ENCODE measurements around the gene MYO10. TPM values are rescaled to one million over a fixed set of nuclear protein-coding genes. Genes with fewer than 3 reads are reported as not detected.

Gene MYO10
- total and polyA plus RNA-seq, 2 experiments from 2014 or later, result 33.7 to 52.4 TPM

DNA sequence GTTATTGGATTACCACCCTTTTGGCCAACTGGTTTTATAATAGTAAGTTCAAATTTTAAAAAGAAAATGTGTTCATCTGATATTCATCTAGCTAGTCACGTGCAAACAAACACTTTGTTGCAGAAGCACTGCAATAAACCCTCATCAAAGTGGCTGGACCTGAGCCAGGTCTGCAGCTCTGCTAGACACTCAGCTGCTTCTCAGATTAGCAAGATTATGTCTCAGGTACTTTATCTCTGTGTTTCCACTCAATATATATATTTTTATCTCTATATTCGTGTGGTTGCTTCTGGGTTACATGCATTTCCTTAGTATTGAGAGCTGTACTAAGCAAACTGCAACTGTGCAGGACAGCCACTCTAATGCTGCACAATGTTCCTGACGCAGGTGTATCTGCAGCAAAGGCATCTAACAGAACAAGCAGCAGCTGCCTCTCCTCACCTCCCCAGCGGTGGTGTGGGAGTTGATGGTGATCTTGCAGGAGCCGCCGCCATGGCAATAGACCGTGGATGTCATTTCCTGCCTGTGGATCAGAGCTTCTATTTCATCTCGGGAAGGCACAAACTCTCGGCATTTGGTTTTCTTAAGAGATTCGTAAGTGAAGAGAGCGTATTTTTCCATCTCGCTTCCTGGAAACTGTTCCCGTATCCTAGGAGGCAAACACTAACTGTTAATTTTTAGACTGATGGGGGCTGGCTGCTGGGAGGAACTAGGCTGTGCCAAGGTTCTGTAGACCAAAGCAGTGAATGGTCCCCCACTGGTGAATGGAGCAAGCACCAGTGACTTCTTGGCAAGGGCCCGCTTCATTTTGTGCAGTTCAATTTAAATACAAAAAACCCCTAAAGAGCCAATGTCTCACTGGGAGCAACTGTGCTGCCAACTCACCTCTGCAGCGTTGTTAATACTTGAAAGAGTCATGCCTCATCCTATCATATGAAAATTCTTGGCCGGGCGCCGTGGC, 262.6 kb downstream of the MYO10 start:
- H3K4me1 ChIP-seq (ENCODE audit: insufficient read depth), result no peaks in the 10 kb centered on the region
- H3K27me3 ChIP-seq, result no peaks in the 10 kb centered on the region
- H3K27ac ChIP-seq, result no peak overlapping the region
- TF ChIP-seq EZH2 (IDR thresholded peaks at IDR 0.05; ENCODE audit: borderline replicate concordance), result no peak
- TF ChIP-seq CTCF (IDR thresholded peaks at IDR 0.05; ENCODE audit: poor library complexity), result no peak
- TF ChIP-seq EZH2phosphoT487 (IDR thresholded peaks at IDR 0.05; ENCODE audit: low read depth, severe bottlenecking, unreplicated experiment), result no peak
- no peak overlapping the region for H3K4me2 ChIP-seq
- no peak for DNase-seq (ENCODE audit: low spot score)
- no peak overlapping the region for H2AFZ ChIP-seq
- H4K20me1 ChIP-seq (ENCODE audit: insufficient read depth, poor library complexity, severe bottlenecking), result no peaks in the 10 kb centered on the region
- H3K36me3 ChIP-seq (replicated peaks; ENCODE audit: insufficient read depth, low read depth), result peaks cover 3% of the 10 kb centered on the region
- no peak overlapping the region for H3K4me3 ChIP-seq
- no peaks in the 10 kb centered on the region for H3K9me2 ChIP-seq (replicated peaks; ENCODE audit: insufficient read depth)
- H3K9me3 ChIP-seq (ENCODE audit: low read depth), result no peaks in the 10 kb centered on the region
- no peaks in the 10 kb centered on the region for H3K79me2 ChIP-seq
- 92% methylated on average over 18 of the region's 18 CpGs for WGBS (ENCODE audit: low lambda C conversion rate, missing lambda C conversion rate)

- DNase-seq (ENCODE audit: low spot score), result no peak
- no peak overlapping the region for H3K27ac ChIP-seq
- H3K27me3 ChIP-seq, result no peaks in the 10 kb centered on the region
- peaks cover 3% of the 10 kb centered on the region for H3K36me3 ChIP-seq (replicated peaks; ENCODE audit: insufficient read depth, low read depth)
- H3K4me1 ChIP-seq (ENCODE audit: insufficient read depth), result no peaks in the 10 kb centered on the region
- H2AFZ ChIP-seq, result no peak overlapping the region
- H3K4me3 ChIP-seq, result no peak overlapping the region
- no peaks in the 10 kb centered on the region for H3K9me2 ChIP-seq (replicated peaks; ENCODE audit: insufficient read depth)
- H4K20me1 ChIP-seq (ENCODE audit: insufficient read depth, poor library complexity, severe bottlenecking), result no peaks in the 10 kb centered on the region
- no peaks in the 10 kb centered on the region for H3K9me3 ChIP-seq (ENCODE audit: low read depth)
- H3K4me2 ChIP-seq, result no peak overlapping the region
- 88% methylated on average over 7 of the region's 7 CpGs for WGBS (ENCODE audit: low lambda C conversion rate, missing lambda C conversion rate)
- TF ChIP-seq EZH2 (IDR thresholded peaks at IDR 0.05; ENCODE audit: borderline replicate concordance) (no peak), CTCF (IDR thresholded peaks at IDR 0.05; ENCODE audit: poor library complexity) (no peak), EZH2phosphoT487 (IDR thresholded peaks at IDR 0.05; ENCODE audit: low read depth, severe bottlenecking, unreplicated experiment) (no peak)
- H3K79me2 ChIP-seq, result no peaks in the 10 kb centered on the region
Observed at GRCh38 chr5:16671208-16671607, 264.9 kb downstream of the MYO10 start.

GRCh38 chr5:16669776-16670175, 266.3 kb downstream of the MYO10 start:
- Histone ChIP-seq H3K27me3 (no peaks in the 10 kb centered on the region), H3K9me2 (replicated peaks; ENCODE audit: insufficient read depth) (no peaks in the 10 kb centered on the region), H3K9me3 (ENCODE audit: low read depth) (no peaks in the 10 kb centered on the region), H3K27ac (no peak overlapping the region), H3K36me3 (replicated peaks; ENCODE audit: insufficient read depth, low read depth) (peaks cover 3% of the 10 kb centered on the region), H2AFZ (no peak overlapping the region), H3K79me2 (no peaks in the 10 kb centered on the region), H3K4me3 (no peak overlapping the region), H4K20me1 (ENCODE audit: insufficient read depth, poor library complexity, severe bottlenecking) (no peaks in the 10 kb centered on the region), H3K4me1 (ENCODE audit: insufficient read depth) (no peaks in the 10 kb centered on the region), H3K4me2 (no peak overlapping the region)
- DNase-seq (ENCODE audit: low spot score), result no peak
- 58% methylated on average over 3 of the region's 3 CpGs for WGBS (ENCODE audit: low lambda C conversion rate, missing lambda C conversion rate)
- TF ChIP-seq EZH2 (IDR thresholded peaks at IDR 0.05; ENCODE audit: borderline replicate concordance) (no peak), CTCF (IDR thresholded peaks at IDR 0.05; ENCODE audit: poor library complexity) (no peak), EZH2phosphoT487 (IDR thresholded peaks at IDR 0.05; ENCODE audit: low read depth, severe bottlenecking, unreplicated experiment) (no peak)
